H1 (cell line): Measurements from ENCODE around the gene PIAS4.

Experiments
- BACH1 ChIP-seq: IDR thresholded peaks from 2 replicates; pipeline ENCODE4 v1.6.1; 2012; ENCODE audit warnings: low read length, improper control_type of control experiment
- CEBPB ChIP-seq: IDR thresholded peaks from 2 replicates; pipeline ENCODE4 v1.6.1; 2012; ENCODE audit warnings: low read depth, low read length
- JUN ChIP-seq: IDR thresholded peaks from 2 replicates; pipeline ENCODE4 v1.6.1; 2011; ENCODE audit warnings: low read depth, mild to moderate bottlenecking, improper control_type of control experiment, low read length
- POLR2A ChIP-seq, 2 experiments: IDR thresholded peaks; 1 replicate in 1 of 2; 2 replicates in 1 of 2; pipeline ENCODE4 v1.6.1; 2011; ENCODE audit warnings: low read depth in 2 of 2, low read length in 2 of 2, mild to moderate bottlenecking in 2 of 2; ENCODE audit errors: control extremely low read depth in 1 of 2
- SIN3A ChIP-seq, 2 experiments: IDR thresholded peaks in 1 of 2; conservative IDR thresholded peaks in 1 of 2; 2 replicates each; pipeline ENCODE4 v1.6.1; 2011 to 2012; ENCODE audit warnings: low read length in 2 of 2, improper control_type of control experiment in 1 of 2, low read depth in 1 of 2, mild to moderate bottlenecking in 1 of 2
- TF ChIP-seq, protein P1 (sequence below), 3 experiments: IDR thresholded peaks; 1 replicate in 2 of 3; 2 replicates in 1 of 3; pipeline versions ENCODE4 v1.5.1 to v1.6.1; 2011; ENCODE audit warnings: low read length in 3 of 3, mild to moderate bottlenecking in 3 of 3, inconsistent platforms in 2 of 3, low read depth in 1 of 3, moderate library complexity in 1 of 3; ENCODE audit not compliant: insufficient read depth in 1 of 3; ENCODE audit errors: control extremely low read depth in 1 of 3
- TF ChIP-seq, protein P2 (sequence below): IDR thresholded peaks from 2 replicates; pipeline ENCODE4 v1.6.1; 2012; ENCODE audit warnings: low read length, inconsistent platforms

DNA sequence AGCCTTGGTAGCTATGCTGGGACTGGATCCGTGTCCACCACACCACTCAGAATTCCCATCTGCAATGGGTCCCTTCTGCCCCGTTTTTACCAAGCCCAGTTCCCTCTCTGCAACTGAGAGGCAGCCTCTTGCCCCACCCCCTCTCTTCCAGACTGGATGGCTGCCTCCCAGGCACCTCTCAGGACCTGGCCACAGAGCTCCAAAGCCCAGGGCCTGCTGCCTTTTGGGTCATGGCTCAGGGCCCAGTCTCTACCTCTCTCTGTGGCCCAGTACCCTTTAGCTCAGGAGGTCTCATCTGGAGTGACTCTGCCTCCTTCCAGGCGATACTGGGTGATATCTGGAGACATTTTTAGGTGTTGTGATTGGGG lies 69.5 kb downstream of the PIAS4 start:
- TF ChIP-seq, protein P1, sequence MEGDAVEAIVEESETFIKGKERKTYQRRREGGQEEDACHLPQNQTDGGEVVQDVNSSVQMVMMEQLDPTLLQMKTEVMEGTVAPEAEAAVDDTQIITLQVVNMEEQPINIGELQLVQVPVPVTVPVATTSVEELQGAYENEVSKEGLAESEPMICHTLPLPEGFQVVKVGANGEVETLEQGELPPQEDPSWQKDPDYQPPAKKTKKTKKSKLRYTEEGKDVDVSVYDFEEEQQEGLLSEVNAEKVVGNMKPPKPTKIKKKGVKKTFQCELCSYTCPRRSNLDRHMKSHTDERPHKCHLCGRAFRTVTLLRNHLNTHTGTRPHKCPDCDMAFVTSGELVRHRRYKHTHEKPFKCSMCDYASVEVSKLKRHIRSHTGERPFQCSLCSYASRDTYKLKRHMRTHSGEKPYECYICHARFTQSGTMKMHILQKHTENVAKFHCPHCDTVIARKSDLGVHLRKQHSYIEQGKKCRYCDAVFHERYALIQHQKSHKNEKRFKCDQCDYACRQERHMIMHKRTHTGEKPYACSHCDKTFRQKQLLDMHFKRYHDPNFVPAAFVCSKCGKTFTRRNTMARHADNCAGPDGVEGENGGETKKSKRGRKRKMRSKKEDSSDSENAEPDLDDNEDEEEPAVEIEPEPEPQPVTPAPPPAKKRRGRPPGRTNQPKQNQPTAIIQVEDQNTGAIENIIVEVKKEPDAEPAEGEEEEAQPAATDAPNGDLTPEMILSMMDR (IDR thresholded peaks at IDR 0.05; ENCODE audit: control extremely low read depth in 1 of 3, insufficient read depth in 1 of 3, low read depth in 1 of 3, low read length in 3 of 3): no peak
- TF ChIP-seq SIN3A (conservative IDR thresholded peaks at IDR 0.05 in 1 of 2, IDR thresholded peaks at IDR 0.05 in 1 of 2; ENCODE audit: low read depth in 1 of 2, low read length in 2 of 2): no peak
- TF ChIP-seq, protein P2, sequence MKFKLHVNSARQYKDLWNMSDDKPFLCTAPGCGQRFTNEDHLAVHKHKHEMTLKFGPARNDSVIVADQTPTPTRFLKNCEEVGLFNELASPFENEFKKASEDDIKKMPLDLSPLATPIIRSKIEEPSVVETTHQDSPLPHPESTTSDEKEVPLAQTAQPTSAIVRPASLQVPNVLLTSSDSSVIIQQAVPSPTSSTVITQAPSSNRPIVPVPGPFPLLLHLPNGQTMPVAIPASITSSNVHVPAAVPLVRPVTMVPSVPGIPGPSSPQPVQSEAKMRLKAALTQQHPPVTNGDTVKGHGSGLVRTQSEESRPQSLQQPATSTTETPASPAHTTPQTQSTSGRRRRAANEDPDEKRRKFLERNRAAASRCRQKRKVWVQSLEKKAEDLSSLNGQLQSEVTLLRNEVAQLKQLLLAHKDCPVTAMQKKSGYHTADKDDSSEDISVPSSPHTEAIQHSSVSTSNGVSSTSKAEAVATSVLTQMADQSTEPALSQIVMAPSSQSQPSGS: no peak
- no peak for TF ChIP-seq CEBPB
- no peak for TF ChIP-seq JUN
- TF ChIP-seq POLR2A (IDR thresholded peaks at IDR 0.05; ENCODE audit: control extremely low read depth in 1 of 2, low read depth in 2 of 2, low read length in 2 of 2): no peak
- TF ChIP-seq BACH1: no peak
